ENCODE data around the gene DAG1.
"Not testable (repeated sequence)": the region's sequence is repeated elsewhere in the genome, so short reads cannot be mapped to it uniquely, and the experiment has no call there.

Gene DAG1

GRCh38 chr3:49470714-49471420 lies 800 bp downstream of the DAG1 start:
- no peak for DNase-seq

GRCh38 chr3:49471856-49472495 lies 1.9 kb downstream of the DAG1 start:
- no peak for DNase-seq

DNA sequence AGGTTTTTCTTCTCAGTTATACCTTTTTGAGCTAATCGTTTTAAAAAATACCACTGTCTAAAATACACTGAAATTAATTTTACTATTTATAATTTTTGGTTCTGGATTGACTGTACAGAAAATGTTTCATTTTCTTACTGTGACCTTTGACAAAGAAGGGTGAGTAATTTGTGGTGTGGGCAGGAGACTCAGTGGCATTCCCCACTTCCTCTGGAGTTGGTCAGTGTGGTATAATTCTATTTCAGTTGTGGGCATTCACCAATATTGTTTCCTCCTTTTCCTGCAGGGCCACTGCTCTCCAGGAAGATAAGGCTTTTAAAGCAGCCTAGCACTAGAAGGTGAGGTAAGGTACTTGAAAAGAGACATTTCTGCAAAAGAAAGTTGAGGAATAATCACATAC lies 6.5 kb downstream of the DAG1 start:
- DNase-seq: no peak

DNA sequence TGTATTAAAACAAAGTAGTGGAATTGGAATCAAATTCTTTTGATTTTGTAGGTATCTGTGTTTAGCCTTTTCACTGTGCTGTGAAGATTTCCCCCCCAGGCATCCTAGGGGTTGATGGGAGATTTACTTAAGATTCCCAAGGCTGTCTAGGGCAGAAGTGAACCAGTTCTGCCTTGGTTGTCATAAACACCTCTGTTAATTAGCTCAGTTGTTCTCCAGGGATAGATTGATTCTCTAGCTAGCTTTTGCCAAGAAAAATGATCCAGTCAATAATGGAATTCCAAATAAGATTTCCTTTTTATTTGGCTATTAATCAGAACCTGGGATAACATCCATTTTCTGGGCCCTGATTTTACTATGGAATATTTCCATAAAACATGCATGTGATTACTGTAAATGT lies 12.7 kb downstream of the DAG1 start:
- DNase-seq: no peak

- no peak for DNase-seq
These were observed 14.4 kb downstream of the DAG1 start for GRCh38 chr3:49484471-49484870.

- DNase-seq: no peak
These were observed 19.2 kb downstream of the DAG1 start for GRCh38 chr3:49489247-49489646.

DNA sequence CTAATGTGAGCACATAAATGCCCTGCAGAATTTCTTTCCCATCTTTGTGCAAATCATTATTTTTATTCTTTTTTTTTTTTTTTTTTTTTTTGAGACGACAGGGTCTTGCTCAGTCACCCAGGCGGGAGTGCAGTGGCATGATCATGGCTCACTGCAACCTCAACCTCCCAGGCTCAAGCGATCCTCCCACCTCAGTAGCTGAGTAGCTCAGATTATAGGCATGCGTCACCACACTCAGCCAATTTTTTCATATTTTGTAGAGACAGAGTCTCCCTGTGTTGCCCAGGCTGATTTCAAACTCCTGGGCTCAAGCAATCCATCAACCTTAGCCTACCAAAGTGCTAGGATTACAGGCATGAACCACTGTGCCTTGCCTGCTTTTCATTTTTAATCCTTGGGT lies 22.9 kb downstream of the DAG1 start:
- no peak for DNase-seq

DNA sequence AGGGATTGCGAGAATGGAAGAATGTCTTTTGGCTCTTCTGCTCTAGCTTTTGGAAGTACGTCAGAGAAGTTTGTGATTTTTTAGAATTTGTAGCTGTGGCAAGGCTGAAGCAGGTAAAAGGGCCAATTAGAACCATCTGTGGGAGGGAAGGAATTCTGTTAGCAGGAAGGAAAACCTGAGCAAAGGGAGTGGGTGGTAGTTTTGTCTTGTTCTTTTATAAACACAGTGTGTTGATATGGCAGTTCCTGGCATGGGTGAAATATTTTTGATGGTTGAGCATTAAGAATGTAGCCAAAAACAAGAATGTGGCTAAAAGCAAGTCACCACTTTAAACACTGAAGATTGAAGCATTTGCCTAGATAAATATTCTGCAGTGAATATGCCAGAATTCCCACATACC lies 23.8 kb downstream of the DAG1 start:
- no peak for DNase-seq

- no peak for DNase-seq
These were observed 25.0 kb downstream of the DAG1 start for GRCh38 chr3:49495023-49495422.

GRCh38 chr3:49496845-49497244 lies 26.8 kb downstream of the DAG1 start:
- DNase-seq: not testable (repeated sequence)

GRCh38 chr3:49497606-49498005 lies 27.5 kb downstream of the DAG1 start:
- DNase-seq: no peak

DNA sequence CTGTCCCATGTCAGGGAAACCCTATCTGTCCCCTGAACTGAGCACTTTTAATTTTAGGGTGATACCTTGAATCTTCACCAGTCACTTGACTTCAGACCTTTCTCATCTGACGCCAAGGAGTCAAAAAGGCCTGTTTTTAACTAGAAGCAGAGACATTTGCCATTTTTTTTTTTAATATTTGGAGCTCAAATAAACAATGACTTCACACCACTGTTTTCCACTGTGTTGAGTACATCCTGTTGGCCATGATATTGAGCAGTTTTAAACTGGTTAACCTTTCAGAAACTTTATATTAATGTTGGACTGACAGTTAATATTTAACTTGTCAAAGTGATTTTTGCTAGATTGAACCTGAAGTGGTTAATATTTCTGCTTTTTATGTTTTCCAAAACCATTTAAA lies 28.2 kb downstream of the DAG1 start:
- DNase-seq: no peak

GRCh38 chr3:49498648-49499047 lies 28.6 kb downstream of the DAG1 start:
- no peak for DNase-seq

GRCh38 chr3:49500205-49500731 lies 30.2 kb downstream of the DAG1 start:
- DNase-seq: no peak

DNA sequence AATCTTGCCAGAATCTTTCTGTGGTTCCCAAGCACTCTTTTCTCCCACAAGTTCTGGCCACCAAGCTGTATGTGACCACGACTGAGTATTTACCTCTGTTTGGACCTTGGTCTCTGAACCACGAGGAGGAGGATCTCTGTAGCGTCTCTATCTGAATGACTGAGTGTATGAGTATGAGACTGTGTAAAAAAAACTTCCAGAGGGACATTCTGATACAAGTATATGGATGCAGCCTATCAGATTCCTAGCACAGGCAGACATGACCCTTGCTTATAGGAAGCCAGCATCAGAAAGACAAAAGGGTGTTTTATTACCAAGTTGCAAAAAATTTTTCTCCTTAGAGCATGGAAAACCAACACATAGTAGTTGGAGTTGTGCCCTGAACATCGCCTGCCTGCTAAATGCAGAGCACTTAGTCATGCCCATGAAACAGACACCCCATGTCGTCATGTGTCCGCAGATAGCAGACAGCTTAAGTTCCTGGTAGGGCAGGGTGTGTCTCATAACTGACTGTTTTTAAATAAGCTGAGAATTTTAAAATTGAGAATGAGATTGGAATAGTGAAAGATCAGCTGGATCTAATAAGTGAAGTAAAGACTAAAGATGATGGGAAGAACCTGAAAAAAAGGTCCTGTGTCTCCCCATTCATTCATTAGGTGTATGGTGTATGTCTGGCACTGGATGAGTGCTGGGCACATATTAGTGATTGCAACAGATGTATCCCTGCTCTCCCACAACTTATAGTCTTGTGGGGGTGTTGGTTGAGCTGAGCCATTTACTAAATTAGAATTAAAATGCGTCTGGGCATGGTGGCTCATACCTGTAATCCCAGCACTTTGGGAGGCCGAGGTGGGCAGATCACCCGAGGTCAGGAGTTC lies 30.9 kb downstream of the DAG1 start:
- no peak for DNase-seq

DNA sequence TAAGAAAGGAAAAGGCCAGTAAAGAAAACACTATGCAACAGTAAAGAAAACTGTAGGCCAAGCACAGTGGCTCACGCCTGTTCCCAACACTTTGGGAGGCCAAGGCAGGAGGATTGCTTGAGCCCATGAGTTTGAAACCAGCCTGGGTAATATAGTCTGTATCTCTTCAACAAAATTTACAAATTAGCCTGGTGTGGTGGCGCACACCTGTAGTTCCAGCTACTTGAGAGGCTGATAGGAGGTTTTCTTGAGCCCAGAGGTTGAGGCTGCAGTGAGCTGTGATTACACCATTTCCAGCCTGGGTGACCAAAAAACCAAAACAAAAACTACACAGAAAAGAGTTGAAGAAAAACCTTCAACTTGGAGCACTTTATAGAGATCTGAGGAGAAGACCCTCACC lies 31.8 kb downstream of the DAG1 start:
- DNase-seq: no peak

- DNase-seq: no peak
These were observed 36.8 kb downstream of the DAG1 start for GRCh38 chr3:49506906-49507305.

DNA sequence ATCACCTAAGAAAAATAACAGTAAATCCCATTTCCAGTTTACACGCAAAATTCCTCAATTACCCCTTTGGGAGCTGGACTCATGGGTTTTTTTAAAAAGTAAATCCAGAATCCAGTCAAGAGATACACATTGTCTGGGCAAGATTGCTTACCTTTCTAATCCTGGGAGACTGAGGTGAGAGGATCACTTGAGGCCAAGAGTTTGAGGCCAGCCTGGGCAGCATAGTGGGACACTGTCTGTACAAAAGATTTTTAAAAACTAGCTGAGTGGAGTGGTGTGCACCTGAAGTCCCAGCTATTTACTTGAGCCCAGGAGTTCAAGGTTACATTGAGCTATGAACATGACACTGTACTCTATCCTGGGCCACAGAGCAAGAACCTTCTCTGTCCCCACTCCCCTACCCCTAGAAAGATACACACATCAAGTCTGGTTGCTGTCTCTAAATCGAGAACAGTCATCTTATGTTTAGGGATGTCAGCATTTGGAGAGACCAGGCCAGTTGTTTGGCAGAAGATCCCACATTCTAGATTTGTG lies 39.0 kb downstream of the DAG1 start:
- DNase-seq: no peak

- no peak for DNase-seq
These were observed 41.6 kb downstream of the DAG1 start for GRCh38 chr3:49511639-49512038.

DNA sequence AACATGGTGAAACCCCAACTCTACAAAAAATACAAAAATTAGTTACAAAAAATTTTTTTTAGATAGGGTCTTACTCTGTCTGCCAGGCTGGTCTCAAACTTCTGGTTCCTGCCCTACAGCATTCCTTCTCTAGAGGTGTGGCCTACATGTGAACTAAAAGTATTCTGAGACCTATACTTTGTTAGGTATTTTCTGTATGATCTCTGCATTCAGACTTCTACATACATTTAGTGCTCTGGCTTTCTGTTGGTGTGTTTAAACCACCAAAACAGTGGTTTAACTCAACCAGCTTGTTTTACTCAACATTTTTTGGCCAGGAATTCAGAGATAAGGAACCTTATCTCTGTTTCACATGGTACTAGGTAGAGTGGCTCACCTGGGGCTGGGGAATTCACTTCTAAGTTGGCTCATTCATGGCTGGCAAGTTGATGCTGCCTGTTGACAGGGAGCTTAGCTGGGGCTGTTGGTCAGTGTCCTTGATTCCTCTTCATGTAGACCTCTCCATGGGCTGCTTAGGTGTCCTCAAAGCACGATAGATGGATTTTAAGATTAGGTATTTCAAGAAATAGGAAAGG lies 42.8 kb downstream of the DAG1 start:
- no peak for DNase-seq

DNA sequence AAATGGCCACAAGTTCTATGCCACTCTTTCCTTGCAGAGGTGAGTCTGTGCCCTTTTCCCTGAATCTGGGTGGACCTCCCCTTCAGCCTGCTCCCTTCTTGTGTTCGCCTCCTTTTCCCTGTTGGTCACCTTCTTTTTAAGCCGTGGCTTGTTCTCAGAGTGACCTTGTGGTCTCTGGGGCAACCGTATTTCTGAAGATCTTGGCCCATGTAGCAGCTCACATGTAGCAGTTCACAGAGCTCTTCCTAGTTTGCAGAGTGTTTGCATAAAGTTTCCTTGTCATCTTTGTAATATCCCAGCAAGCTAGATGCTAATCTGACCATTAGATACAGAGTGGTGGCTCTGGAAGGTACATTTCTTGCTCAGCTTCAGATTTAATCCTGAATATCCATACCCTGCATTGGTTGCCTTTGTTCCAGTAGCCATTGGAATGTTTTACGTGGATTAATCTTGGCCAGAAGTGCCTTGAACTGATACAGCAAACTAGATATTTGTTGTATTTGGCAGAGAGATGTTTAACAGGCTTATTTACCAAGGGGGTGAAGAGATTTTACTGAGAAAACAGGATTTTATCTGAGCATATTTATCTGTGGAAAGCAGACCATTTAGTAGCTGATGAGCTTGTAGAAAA lies 43.5 kb downstream of the DAG1 start:
- no peak for DNase-seq

DNA sequence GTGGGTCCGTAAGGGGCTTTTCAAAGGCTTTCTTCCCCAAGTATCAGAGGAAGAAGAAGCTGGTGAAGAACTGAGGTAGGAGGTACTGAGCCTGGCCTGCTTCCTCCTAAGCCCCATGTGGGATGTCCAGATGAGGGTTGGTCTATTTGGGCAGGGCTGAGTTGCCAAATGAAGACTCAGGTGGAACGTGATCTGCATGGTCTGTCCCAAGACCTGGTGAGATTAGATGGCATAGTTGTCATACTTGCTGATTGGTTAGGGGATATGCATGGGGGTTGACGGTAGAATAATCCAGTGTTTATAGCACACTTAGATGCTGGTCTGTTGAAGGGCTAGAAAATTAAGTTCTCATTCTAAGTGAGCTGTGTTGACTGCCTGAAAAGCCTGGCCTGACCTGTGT lies 47.9 kb downstream of the DAG1 start:
- DNase-seq: no peak

DNA sequence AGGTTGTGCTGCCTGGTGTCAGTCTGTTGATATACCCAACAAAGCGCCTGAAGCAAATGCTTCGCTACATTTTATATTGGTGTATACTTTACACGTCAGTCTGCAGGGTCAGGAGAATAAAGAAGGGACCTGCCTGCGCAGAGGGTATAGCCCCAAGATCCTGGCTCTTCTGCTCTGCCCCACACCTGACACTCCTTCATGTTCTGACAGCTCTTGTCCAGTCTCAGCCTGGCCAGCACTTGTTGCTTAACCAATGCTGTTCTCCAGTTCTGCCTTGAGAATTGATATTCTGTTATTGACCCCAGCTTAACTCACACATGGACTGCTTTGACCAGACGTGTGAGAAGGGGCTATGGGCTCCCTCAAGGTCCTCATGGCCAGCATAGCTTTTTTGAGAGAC lies 48.4 kb downstream of the DAG1 start:
- no peak for DNase-seq
